HG03571 (cell line): ENCODE results near the gene SF3B3.

Experiments
- ATAC-seq: cut with Tn5 transposase; IDR thresholded peaks from one replicate; pipeline ENCODE4 v1.9.1; 2021; ENCODE audit not compliant: unreplicated experiment

The SF3B3 gene

DNA sequence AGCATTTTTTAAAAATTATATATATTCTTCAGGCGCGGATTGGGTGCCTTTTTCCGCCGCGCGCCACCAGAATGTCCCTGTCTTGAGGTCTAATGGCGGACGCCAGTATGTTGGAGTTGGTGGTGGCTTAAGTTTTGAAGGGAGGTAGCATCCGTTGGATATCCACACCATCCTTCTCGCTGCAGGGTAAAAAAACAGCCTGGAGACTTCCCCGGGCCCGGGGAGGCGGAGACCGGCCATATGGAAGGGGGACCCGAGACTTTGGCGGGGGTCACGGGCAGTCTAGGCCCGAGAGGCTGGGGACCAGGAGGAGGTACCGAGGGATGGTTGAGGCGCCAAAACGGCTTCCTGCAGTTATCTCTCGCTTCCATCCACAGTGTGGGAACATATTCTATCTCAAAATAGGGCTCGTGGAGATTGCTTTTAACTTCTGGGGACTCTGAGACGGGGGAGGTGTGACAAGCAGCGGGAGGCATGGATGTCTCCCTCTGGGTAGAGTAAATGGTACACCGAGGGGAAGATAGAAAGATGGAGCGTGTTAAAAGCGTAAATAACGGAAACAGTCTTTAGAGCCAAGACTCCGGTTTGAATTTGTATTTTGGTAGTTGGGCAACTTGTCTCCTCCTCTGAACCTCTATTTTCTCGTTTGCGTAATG lies at the start of gene SF3B3:
TSS of gene SF3B3 (plus strand) at position 74 of the 656 bp plus-strand sequence. CDS start 2,841 bp downstream, outside the sequence.
- ATAC-seq, result peak; percentile 43

DNA sequence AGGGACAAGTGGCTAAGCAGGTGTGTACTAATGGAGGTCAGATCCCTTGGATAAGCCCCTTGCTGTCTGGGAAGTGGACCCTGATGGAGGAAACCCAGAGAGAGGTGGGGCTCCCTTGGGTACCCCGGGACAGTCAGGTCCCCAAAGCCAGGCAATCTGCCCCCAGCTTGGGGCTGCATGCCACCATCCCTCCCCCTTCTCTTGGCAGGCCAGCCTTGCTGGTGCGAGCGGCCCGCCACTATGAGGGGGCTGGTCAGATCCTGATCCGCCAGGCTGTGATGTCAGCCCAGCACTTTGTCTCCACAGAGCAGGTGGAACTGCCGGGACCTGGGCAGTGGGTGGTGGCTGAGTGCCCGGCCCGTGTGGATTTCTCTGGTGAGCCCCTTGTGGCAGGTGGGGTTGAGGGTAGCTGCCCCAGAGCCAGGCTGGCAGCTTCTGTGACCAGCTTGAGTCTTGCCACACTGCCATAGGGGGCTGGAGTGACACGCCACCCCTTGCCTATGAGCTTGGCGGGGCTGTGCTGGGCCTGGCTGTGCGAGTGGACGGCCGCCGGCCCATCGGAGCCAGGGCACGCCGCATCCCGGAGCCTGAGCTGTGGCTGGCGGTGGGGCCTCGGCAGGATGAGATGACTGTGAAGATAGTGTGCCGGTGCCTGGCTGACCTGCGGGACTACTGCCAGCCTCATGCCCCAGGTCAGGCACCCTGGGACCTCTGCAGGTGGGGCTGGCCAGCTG lies 49.1 kb upstream of the SF3B3 start:
- no peak for ATAC-seq

DNA sequence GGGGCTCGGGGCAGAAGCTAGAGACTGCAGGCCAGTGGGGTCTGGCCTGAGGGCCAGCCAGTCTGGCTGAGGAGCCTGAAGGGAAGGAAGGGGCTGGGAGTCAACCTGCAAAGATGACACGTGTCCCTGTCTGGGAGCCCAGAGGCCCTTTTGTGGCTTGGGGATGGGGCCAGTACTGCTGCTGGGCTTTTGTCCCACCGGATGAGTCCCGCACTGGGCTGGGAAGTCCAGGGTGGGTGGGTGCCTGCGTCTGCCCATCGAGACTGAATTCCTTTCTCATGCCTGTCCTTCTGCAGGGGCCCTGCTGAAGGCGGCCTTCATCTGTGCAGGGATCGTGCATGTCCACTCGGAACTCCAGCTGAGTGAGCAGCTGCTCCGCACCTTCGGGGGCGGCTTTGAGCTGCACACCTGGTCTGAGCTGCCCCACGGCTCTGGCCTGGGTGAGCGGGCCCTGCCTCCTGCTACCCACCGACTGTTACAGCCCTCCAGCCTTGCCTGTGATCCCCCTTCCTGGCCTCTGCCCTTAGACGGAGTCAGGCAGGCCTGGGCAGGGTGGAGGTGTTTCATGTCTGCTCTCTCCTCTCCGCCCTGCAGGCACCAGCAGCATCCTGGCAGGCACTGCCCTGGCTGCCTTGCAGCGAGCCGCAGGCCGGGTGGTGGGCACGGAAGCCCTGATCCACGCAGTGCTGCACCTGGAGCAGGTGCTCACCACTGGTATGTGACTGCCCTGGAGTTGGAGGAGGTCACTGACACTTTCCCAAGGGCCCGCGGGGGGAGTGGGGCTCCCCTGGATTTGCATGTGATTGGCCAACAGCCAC lies 48.4 kb upstream of the SF3B3 start:
- no peak for ATAC-seq

DNA sequence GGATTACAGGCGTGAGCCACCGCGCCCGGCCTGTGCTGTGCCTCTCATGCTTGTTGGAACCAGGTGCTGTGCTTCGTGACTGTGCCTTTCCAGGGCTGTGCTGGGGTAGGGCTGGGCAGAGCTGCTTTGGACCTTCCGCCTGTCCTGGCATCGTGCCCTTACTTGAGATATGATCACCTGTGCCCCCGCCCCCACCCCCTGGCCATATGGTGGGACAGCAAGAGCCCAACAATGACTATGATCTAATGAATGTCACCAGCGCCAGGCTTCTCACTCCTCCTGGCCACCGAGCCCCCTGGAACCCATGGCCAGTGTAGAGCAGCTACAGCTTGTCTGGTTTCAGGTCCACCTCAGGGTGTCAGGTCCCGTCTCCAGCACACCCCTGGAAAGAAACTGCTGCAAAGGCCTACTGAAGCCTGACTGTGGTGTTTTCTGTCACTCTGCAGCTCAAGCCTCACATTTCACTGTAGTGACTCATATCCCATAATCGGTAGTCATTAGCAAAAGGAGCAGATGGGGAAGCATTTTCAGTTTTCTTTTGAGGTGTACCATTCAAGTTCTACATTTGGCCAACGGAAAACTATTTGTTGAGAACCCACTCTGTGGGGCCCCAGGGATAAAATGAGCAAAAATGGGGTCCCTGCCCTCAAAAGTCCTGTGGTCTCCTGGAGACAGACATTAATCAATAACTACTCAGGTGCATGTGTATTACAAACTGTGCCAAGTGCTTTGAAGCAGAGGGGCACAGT lies 47.2 kb upstream of the SF3B3 start:
- peak; percentile 87 for ATAC-seq

DNA sequence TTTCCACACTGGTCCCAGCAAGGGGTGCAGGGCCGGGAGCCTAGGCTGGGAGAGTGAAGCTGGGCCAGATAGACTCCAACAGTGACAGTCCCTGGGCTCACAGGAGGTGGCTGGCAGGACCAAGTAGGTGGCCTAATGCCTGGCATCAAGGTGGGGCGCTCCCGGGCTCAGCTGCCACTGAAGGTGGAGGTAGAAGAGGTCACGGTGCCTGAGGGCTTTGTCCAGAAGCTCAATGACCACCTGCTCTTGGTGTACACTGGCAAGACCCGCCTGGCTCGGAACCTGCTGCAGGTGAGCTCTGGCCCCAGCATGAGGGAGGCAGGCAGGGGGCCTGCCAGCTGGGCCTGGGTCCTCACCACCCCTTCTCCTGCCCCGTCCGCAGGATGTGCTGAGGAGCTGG lies 45.4 kb upstream of the SF3B3 start:
- ATAC-seq, result no peak

DNA sequence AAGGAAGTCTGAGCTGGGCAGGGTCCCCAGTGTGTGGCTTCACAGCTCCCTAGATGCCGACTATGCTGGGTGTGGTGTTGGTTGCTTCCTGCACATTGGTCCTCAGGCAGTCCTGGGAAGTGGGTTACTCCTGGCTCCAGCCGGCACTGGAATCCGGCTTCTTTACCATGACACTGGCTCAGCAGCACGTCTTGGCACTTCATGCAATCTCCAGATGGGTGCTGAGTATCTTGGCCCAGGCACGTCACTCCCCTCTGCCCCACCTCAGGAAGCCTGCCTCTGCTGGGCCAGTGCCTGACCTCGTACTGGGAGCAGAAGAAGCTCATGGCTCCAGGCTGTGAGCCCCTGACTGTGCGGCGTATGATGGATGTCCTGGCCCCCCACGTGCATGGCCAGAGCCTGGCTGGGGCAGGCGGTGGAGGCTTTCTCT lies 44.7 kb upstream of the SF3B3 start:
- ATAC-seq, result no peak

DNA sequence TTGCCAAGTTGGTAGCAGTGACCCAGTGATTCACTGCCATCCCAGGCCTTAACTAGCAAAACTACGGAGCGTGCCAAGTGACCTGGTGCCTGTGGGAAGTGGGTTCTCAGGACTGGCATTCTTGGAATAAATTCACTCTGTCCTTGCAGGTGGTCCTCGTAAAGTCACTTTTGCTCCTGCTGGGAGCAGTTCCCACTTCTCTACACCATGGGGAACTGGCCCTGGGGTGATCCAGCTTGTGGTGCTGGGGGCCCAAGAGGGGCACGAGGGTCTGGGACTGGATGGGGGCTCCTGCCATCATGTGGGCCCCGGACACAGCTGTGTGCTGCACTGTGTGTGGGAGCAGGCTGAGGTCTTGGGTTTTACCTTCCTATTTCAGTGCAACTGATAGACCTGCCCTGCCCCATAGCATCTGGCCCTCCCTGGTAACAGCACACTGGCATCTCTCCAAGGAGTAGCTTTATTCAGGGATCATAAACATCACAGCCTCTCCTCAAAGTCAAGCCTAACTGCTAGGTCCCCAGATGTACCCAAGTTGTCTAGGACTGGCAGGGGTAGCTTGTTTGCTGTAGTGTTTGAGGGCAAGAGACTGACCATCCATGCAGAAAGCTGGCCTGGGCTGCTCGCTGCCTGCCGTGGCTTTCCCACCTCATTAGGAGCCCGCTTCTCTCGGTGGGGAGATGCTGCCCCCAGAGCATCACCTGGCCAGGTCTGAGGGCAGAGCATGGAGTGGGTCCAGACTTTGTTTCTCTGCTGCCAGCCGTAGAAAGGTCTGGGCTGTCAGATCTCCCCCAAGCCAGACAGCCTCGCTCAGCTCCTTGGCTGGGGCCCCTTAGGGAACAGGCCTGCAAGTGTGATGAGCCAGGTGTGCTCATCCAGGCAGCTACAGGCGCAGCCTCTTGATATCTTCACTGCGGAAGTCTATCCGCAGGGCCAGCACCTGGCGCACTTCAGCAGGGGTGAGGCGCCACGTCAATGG lies 43.2 kb upstream of the SF3B3 start:
- no peak for ATAC-seq

DNA sequence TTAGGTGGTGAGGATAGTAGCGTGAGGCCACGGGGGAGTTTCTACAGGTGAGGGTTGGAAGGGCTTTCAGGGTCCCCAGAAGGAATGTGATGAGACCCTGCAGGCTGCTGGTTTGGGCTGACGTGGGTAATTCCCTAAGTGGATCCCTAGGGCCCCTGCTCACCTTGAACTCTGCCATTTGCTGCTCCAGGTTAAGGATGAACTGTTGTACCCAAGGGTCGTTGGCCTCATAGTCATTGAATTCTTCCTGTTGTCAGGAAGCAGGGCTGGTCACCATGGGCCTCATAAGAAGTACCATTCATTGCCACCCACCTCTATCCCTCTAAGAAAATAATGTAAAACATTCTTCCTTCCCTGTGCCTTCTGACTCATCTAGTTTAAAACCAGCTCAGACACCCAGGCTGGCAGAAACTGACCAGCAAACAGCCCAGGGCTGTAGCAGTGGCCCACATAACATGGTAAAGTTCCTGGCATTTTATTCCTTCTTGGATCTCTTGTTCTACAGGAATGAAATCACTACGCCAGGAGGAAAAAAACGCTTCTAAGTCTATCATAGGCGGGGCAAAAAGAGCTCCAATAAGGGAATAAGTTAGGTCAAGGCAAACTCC lies 41.6 kb upstream of the SF3B3 start:
- ATAC-seq, result no peak

DNA sequence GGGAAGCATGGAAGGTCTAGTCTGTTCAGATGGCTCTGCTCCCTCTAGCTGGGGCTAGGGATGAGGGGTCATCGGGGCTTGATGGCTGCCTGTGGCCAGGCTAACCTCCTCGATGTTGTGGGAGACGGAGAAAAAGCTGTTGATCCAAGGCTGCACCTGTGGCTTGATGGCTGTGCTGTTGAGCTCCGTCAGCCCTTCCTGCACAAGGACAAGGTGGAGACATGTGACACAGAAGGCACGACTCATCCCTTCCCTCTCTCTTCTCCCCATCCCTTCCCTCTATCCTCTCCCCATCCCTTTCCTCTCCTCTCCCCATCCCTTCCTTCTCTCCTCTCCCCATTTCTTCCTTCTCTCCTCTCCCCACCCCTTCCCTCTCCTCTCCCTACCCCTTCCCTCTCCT lies 41.0 kb upstream of the SF3B3 start:
- ATAC-seq, result no peak

DNA sequence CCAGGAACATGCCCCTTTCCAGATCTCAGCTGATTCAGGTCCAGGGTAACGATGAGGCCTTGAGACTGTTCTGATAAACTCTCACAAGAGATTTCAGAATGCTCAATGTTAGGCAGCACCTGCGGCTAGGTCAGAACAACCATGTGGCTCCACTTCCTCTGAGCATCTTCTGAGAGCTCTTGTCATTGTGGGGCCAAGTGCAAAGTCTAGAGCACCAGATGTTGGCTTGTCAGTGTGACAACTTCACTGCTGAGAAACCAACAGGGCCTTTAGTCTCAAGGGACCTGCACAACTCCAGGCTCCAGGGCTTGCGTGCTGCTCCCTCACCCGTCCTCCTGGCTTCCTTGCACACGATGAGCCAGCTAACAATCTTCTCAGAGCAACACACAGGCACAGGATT lies 40.2 kb upstream of the SF3B3 start:
- ATAC-seq, result peak; percentile 70

DNA sequence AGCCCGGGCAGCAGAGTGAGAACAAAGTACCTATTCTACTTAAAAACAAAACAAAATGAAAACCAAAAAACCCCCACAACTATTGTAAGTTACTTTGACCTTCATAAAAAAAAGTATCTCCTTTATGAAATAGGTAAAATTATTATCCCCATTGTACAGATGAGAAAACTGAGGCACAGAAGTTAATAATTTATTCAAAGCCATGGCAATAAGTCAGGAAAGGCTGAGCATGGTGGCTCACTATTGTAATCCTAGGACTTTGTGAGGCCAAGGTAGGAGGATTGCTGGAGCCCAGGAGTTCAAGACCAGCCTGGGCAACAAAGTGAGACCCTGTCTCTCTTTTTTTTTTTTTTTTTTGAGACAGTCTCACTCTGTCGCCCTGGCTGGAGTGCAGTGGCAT lies 38.7 kb upstream of the SF3B3 start:
- ATAC-seq, result no peak

DNA sequence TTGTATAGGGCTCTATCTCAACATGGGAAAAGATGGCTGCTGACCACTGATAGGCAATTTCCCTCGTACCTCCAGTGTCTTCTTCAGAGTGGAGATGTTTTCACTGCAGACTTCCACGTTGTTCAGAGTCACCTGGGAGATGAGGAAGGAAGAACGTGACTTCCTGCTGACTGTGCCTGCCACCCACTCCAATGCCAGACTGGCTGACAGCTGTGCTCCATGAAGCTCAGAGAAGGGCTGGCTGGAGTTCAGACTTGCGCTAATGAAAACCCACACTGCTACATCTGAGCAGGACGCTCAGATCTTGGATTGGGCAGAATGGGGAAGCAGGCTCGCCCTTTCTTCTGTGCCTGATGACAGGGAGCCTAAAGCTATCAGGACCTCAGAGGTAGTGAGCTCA lies 33.4 kb upstream of the SF3B3 start:
- ATAC-seq, result no peak

DNA sequence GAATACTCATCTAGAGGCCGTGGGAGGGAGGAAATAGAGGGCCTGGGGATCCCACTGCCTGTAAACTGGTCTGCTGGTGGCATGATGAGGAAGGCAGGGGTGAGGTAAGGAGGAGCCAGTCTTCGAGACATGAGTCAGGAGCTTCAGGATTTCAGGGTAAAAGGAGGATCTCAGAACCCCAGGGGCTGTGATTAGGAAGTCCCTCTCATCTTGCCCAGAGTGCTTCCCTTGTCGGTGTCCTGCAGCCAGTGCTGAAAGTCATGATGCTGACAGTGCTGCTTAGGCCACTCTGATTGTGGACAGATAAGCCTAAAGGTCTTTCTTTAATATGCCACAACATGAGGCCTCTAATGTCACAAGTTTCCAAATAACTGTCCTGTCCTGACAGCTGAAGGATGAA lies 29.8 kb upstream of the SF3B3 start:
- no peak for ATAC-seq

DNA sequence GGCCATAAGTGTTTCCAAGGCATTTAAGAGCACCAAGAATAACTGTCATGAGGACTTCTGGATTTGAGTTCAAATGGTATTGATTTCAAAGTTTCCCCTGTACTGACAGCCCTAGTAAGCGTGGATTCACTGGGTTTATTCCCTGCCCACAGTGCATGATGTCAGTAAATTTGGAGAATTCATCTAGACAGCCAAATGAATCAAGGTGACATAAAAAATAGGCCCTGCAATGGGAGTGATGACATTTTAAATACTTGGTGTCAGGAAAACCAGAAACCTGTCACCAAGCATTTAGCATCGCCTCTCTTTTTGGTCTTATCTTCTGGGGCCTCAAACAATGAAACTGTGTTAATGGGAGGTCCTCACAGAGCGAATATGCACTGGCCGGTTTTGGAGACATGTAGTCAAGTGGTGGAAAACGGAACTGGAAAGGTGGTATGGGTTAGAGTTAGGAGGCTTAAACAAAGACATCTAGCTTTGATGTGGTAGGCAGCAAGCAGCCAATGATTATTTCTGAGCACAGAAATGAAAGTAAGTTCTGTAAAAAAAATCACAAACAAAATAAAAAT lies 29.3 kb upstream of the SF3B3 start:
- ATAC-seq, result no peak

DNA sequence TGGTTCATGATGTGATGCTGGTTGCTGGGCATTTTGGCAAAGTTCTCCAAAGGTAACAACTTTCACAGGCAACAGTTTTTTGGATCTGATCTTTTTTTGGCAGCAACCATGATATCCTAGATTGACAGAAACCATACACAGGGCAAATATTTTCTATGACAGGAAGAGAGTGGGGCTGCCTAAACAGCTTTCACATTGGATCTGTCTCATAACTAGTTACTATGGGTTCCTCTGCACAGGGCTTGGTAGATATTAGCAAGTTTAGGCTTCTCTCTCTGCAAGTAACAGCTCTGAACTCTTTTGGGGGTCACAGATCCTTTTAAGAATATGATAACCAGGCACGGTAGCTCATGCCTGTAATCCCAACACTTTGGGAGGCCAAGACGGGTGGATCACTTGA lies 28.8 kb upstream of the SF3B3 start:
- ATAC-seq, result no peak

DNA sequence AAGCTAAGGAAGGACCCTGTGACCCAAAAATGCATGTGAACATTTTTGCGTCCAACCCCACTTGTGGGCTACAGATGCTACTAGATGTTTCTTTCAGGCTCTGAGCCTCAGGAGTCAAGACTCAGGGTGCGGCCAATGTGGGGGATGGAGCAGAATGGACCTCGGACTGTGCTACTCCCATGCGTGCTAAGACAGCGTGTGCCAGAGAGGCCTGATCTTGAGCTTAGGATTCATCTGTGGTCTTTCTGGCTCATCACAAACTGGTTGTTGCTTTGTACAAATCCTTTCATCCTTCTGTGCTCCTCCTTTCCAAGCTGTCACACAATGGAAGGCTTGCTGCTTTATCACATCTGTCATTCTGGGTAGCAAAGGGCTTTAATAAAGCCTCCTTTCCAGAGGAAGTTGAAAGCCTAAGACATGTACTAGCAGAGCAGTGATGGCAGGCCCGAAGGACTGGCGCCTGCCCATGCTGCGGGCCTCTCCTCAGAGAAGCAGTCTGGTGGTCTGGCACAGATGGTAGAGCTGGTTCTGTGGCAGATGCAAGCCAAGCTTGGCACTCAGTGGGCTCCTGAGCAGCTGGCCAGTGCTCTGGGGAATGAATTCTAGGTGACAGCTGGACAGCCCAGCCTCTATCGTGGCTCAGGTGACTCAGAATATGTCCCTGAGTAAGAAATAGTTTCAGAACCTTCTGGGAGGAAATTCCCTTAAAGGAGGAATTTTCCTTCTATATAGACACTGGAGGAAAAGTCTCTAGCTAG lies 28.0 kb upstream of the SF3B3 start:
- ATAC-seq, result no peak

DNA sequence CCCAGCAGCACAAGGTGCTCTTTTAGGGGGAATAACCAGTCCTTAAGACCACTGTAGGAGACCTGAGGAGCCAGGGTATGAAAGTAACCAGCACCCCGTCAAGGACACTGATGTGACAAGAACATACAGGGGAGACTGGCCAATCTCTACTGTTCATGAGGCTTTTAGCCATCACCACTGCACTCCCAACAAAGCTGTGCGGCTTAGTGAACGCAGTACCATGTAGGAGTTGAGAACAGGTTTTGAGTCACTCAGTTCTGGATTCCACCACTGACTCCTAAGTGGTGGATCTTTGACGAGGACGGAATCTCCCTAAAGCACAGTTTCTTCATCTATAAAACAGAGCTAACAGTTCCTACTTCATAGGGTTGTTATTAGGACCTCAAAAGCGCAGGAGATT lies 27.1 kb upstream of the SF3B3 start:
- ATAC-seq, result no peak

DNA sequence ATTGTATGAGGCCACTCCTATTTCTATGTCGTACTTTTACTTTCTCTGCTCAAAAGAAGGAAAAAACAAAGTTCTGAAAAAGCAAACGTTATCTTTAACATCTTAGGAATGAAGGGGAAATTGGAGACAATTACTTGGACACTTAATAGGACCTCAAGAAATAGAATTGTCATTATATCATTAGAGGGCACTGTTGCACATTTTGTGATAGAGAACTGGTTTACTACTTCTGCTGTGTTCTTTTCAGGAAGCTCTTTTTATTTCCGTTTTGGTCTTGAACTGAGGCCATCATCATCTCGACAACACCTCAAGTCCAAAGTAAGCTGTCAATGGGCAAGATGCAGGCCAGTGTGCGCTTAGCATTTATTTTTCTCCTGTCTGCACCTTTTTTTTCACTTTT lies 14.9 kb upstream of the SF3B3 start:
- no peak for ATAC-seq

DNA sequence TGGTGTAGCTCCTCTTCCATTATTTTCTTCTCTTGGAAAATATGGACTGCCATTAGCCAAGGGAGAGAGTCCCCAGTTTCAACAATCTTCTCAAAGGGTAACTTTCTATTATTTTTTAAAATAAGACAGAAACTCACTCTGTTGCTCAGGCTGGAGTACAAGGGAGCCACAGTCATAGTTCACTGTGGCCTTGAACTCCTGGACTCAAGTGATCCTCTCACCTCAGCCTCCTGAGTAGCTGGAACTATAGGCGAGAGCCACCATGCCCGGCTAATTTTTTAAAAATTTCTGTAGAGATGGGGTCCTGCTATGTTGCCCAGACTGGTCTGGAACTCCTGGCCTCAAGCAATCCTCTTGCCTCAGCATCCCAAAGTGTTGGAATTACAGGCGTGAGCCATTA lies 13.4 kb upstream of the SF3B3 start:
- no peak for ATAC-seq
